H9 (cell line): ENCODE measurements around the gene FSTL4. TPM values are rescaled to one million over a fixed set of nuclear protein-coding genes. Genes with fewer than 3 reads are reported as not detected.

Source experiments
- DNase-seq: peaks from one replicate; pipeline ENCODE4 v3.0.0-alpha.2; 2017
- H2AFZ ChIP-seq: one replicate; pipeline ENCODE4 v1.6.1; 2013; ENCODE audit warnings: mild to moderate bottlenecking, low read length, control low read depth, moderate library complexity
- H2AK5ac ChIP-seq: 2 replicates; pipeline ENCODE4 v1.6.1; 2013; ENCODE audit warnings: low read length, control low read depth, mixed read lengths; ENCODE audit not compliant: insufficient read length
- H2BK120ac ChIP-seq: one replicate; pipeline ENCODE4 v1.6.1; 2013; ENCODE audit warnings: low read depth, mild to moderate bottlenecking, low read length, control low read depth, inconsistent platforms; ENCODE audit not compliant: poor library complexity, severe bottlenecking
- H2BK12ac ChIP-seq: 2 replicates; pipeline ENCODE4 v1.6.1; 2013; ENCODE audit warnings: low read length, control low read depth, mixed read lengths, low read depth; ENCODE audit not compliant: insufficient read length
- H2BK15ac ChIP-seq: 2 replicates; pipeline ENCODE4 v1.6.1; 2013; ENCODE audit warnings: low read depth, low read length, control low read depth
- H2BK20ac ChIP-seq: one replicate; pipeline ENCODE4 v1.6.1; 2013; ENCODE audit warnings: low read depth, mild to moderate bottlenecking, low read length, control low read depth, inconsistent platforms; ENCODE audit not compliant: poor library complexity, severe bottlenecking
- H2BK5ac ChIP-seq: 2 replicates; pipeline ENCODE4 v1.6.1; 2013; ENCODE audit warnings: low read length, control low read depth, mixed read lengths; ENCODE audit not compliant: insufficient read length
- H3K14ac ChIP-seq: 2 replicates; pipeline ENCODE4 v1.6.1; 2013; ENCODE audit warnings: low read length, control low read depth; ENCODE audit not compliant: insufficient read depth
- H3K18ac ChIP-seq: 2 replicates; pipeline ENCODE4 v1.6.1; 2013; ENCODE audit warnings: low read depth, mild to moderate bottlenecking, mixed read lengths, low read length, control low read depth; ENCODE audit not compliant: insufficient read length
- H3K23ac ChIP-seq: 2 replicates; pipeline ENCODE4 v1.6.1; 2013; ENCODE audit warnings: low read length, control low read depth, mixed read lengths, low read depth; ENCODE audit not compliant: insufficient read length
- H3K23me2 ChIP-seq: 2 replicates; pipeline ENCODE4 v1.6.1; 2013; ENCODE audit warnings: low read depth, mild to moderate bottlenecking, mixed read lengths, low read length, control low read depth; ENCODE audit not compliant: insufficient read length, poor library complexity, severe bottlenecking
- H3K27ac ChIP-seq: 2 replicates; pipeline ENCODE4 v1.5.1; 2013; ENCODE audit warnings: low read length, control low read depth, mixed read lengths, low read depth; ENCODE audit not compliant: insufficient read length
- H3K27me3 ChIP-seq: 2 replicates; pipeline ENCODE4 v1.6.1; 2013; ENCODE audit warnings: low read length, control low read depth, inconsistent platforms; ENCODE audit not compliant: insufficient read depth
- H3K4ac ChIP-seq: 2 replicates; pipeline ENCODE4 v1.6.1; 2013; ENCODE audit warnings: low read depth, mild to moderate bottlenecking, control low read depth, inconsistent platforms, low read length, moderate library complexity
- H3K4me1 ChIP-seq: 2 replicates; pipeline ENCODE4 v1.6.1; 2013; ENCODE audit warnings: low read length, control low read depth, inconsistent platforms; ENCODE audit not compliant: insufficient read depth
- H3K4me2 ChIP-seq: 2 replicates; pipeline ENCODE4 v1.6.1; 2013; ENCODE audit warnings: low read length, control low read depth, mixed read lengths; ENCODE audit not compliant: insufficient read length, insufficient read depth
- H3K56ac ChIP-seq: 2 replicates; pipeline ENCODE4 v1.6.1; 2013; ENCODE audit warnings: low read depth, mild to moderate bottlenecking, mixed read lengths, low read length, control low read depth; ENCODE audit not compliant: insufficient read length
- H3K79me1 ChIP-seq: 2 replicates; pipeline ENCODE4 v1.6.1; 2013; ENCODE audit warnings: low read depth, mild to moderate bottlenecking, moderate library complexity, low read length, control low read depth, inconsistent platforms; ENCODE audit not compliant: insufficient read depth, poor library complexity, severe bottlenecking
- H3K79me2 ChIP-seq: 2 replicates; pipeline ENCODE4 v1.6.1; 2013; ENCODE audit warnings: low read length, control low read depth, inconsistent platforms; ENCODE audit not compliant: insufficient read depth
- H3K9ac ChIP-seq: 2 replicates; pipeline ENCODE4 v1.6.1; 2013; ENCODE audit warnings: low read length, control low read depth, mixed read lengths; ENCODE audit not compliant: insufficient read length; ENCODE audit errors: extremely low read depth
- H3K9me3 ChIP-seq: one replicate; pipeline ENCODE4 v1.6.1; 2013; ENCODE audit warnings: low read depth, low read length, inconsistent platforms; ENCODE audit not compliant: control insufficient read depth
- H3T11ph ChIP-seq: one replicate; pipeline ENCODE4 v1.6.1; 2013; ENCODE audit warnings: mild to moderate bottlenecking, low read length, control low read depth, inconsistent platforms
- H4K20me1 ChIP-seq: one replicate; pipeline ENCODE4 v1.6.1; 2013; ENCODE audit not compliant: control insufficient read depth, insufficient read length, insufficient read depth
- H4K5ac ChIP-seq: 2 replicates; pipeline ENCODE4 v1.6.1; 2013; ENCODE audit warnings: low read depth, mild to moderate bottlenecking, mixed read lengths, low read length, control low read depth; ENCODE audit not compliant: insufficient read length
- H4K8ac ChIP-seq: replicated peaks from 2 replicates; pipeline ENCODE4 v1.6.1; 2013; ENCODE audit warnings: low read length, control low read depth, mixed read lengths, low read depth; ENCODE audit not compliant: insufficient read length
- H4K91ac ChIP-seq: 2 replicates; pipeline ENCODE4 v1.6.1; 2013; ENCODE audit warnings: low read depth, mild to moderate bottlenecking, moderate library complexity, mixed read lengths, low read length, control low read depth; ENCODE audit not compliant: insufficient read length
- H3K27ac Mint-ChIP-seq, 3 experiments: 2 replicates in 2 of 3; 3 replicates in 1 of 3; pipeline ENCODE4 v1.8.0; 2020 to 2021; ENCODE audit warnings: mixed read lengths in 3 of 3, mild to moderate bottlenecking in 1 of 3, moderate library complexity in 1 of 3
- H3K27me3 Mint-ChIP-seq: 2 replicates; pipeline ENCODE4 v1.8.0; 2021; ENCODE audit warnings: low read depth, mild to moderate bottlenecking, moderate library complexity, mixed read lengths
- H3K36me3 Mint-ChIP-seq, 3 experiments: 2 replicates in 2 of 3; 3 replicates in 1 of 3; pipeline ENCODE4 v1.8.0; 2020 to 2021; ENCODE audit warnings: low read depth in 3 of 3, mixed read lengths in 3 of 3; ENCODE audit not compliant: insufficient read depth in 1 of 3
- H3K4me1 Mint-ChIP-seq, 2 experiments: 2 replicates each; pipeline ENCODE4 v1.8.0; 2020; ENCODE audit warnings: mixed read lengths in 2 of 2
- H3K4me3 Mint-ChIP-seq, 2 experiments: 2 replicates in 1 of 2; 3 replicates in 1 of 2; pipeline ENCODE4 v1.8.0; 2020 to 2021; ENCODE audit warnings: mild to moderate bottlenecking in 2 of 2, mixed read lengths in 2 of 2, moderate library complexity in 1 of 2
- H3K9me3 Mint-ChIP-seq, 2 experiments: 2 replicates in 1 of 2; 3 replicates in 1 of 2; pipeline ENCODE4 v1.8.0; 2020; ENCODE audit warnings: mild to moderate bottlenecking in 2 of 2, mixed read lengths in 2 of 2, moderate library complexity in 1 of 2
- CTCF ChIP-seq: fragments of 200-600 bp; sonication (generic); conservative IDR thresholded peaks from 3 replicates; pipeline ENCODE4 v1.8.0; 2021; ENCODE audit warnings: antibody characterized with exemption, mild to moderate bottlenecking
- WGBS: extraction: QIAGEN DNeasy Blood & Tissue Kit; methylation state at CpG from one replicate; pipeline ENCODE4 v1.1.7; 2013; ENCODE audit warnings: missing lambda C conversion rate, low lambda C conversion rate, mixed read lengths; ENCODE audit not compliant: insufficient read length; ENCODE audit errors: extremely low coverage; 5-methylcytosine and 5-hydroxymethylcytosine counted together
- total RNA-seq: library from RNA; stranded (reverse); gene quantifications from 2 replicates; pipeline ENCODE4 v1.2.1, GENCODE V29; 2021

Gene FSTL4
- total RNA-seq, 1 experiment from 2014 or later: 5.7 TPM

- Histone ChIP-seq H3K23me2 (no peaks in the 10 kb centered on the region), H2AK5ac (no peak overlapping the region), H2BK5ac (no peak overlapping the region), H3K4me1 (peaks cover 12% of the 10 kb centered on the region; the same call in 1 of the 2 replicates), H3K9ac (no peak overlapping the region), H4K5ac (no peak overlapping the region), H3K4me2 (no peak overlapping the region), H3K14ac (no peak overlapping the region), H3K56ac (no peak overlapping the region), H3K27me3 (no peaks in the 10 kb centered on the region), H3T11ph (no peak overlapping the region), H3K79me1 (no peaks in the 10 kb centered on the region), H3K23ac (no peak overlapping the region), H4K20me1 (peaks cover 2% of the 10 kb centered on the region), H2BK12ac (no peak overlapping the region), H3K4ac (no peak overlapping the region), H4K91ac (no peak overlapping the region), H3K9me3 (no peaks in the 10 kb centered on the region), H4K8ac (no peak overlapping the region), H3K27ac (no peak overlapping the region), H2AFZ (no peak overlapping the region), H2BK120ac (no peak overlapping the region), H2BK15ac (no peak overlapping the region), H2BK20ac (no peak overlapping the region), H3K79me2 (no peaks in the 10 kb centered on the region), H3K18ac (no peak overlapping the region)
- Mint-ChIP-seq H3K27me3 (peaks cover 8% of the 10 kb centered on the region), H3K4me3 (no peak overlapping the region; a peak in 1 of 5 replicates), H3K9me3 (no peaks in the 10 kb centered on the region; a peak in 1 of 5 replicates), H3K27ac (no peak overlapping the region; a peak in 1 of 7 replicates), H3K36me3 (no peaks in the 10 kb centered on the region), H3K4me1 (peaks cover 46 to 50% of the 10 kb centered on the region in 2 experiments)
- WGBS: no CpG with 5 or more reads among the region's 6 CpGs
- no peak for TF ChIP-seq CTCF
- DNase-seq: no peak
These were observed 246.6 kb downstream of the FSTL4 start for GRCh38 chr5:133365738-133366137.
